HEK293 (cell line): ENCODE measurements around the gene LRP10.
A peak's percentile ranks its signal among the peaks of the same experiment; 100 is the strongest.

Experiments
- CTCF ChIA-PET: fragments of 350-600 bp; formaldehyde crosslinking; extraction: SDS; loops from one replicate; lab custom pipeline; 2021; ENCODE audit warnings: antibody characterized with exemption; lab: Yijun Ruan, JAX
- POLR2A ChIA-PET: fragments of 300-600 bp; formaldehyde crosslinking; extraction: SDS; loops from one replicate; lab custom pipeline; 2020; ENCODE audit warnings: antibody characterized with exemption, inconsistent platforms; lab: Yijun Ruan, JAX
- H3K27ac ChIP-seq: fragments of 200-500 bp; sonication (Bioruptor generic); 2 replicates; pipeline ENCODE4 v1.5.1; 2014; ENCODE audit warnings: low read depth, low read length, control low read depth, inconsistent platforms; ENCODE audit errors: extremely low read depth
- H3K36me3 ChIP-seq, 2 experiments: fragments of 200-500 bp in 1 of 2; sonication (Bioruptor generic) in 1 of 2; 1 replicate in 1 of 2; 2 replicates in 1 of 2; pipeline ENCODE4 v1.5.1; 2014 to 2017; ENCODE audit warnings: inconsistent platforms in 2 of 2, low read length in 2 of 2; ENCODE audit not compliant: control insufficient read depth in 2 of 2, insufficient read depth in 1 of 2
- H3K4me1 ChIP-seq: fragments of 200-500 bp; sonication (Bioruptor generic); 2 replicates; pipeline ENCODE4 v1.5.1; 2014; ENCODE audit warnings: mild to moderate bottlenecking, low read length, inconsistent platforms; ENCODE audit not compliant: control insufficient read depth, insufficient read depth
- H3K4me3 ChIP-seq: 2 replicates; pipeline ENCODE4 v1.5.1; 2011; ENCODE audit warnings: low read depth, mild to moderate bottlenecking, control low read depth, low read length, moderate library complexity
- H3K9me3 ChIP-seq: fragments of 200-500 bp; sonication (Bioruptor generic); 2 replicates; pipeline ENCODE4 v1.5.1; 2014; ENCODE audit warnings: low read depth, low read length, inconsistent platforms; ENCODE audit not compliant: control insufficient read depth, insufficient read depth
- GFI1B ChIP-seq: fragments of 450-650 bp; formaldehyde crosslinking; IDR thresholded peaks from 2 replicates; pipeline ENCODE4 v1.5.1; 2016; ENCODE audit warnings: missing biosample characterization, missing genetic modification characterization
- GLIS1 ChIP-seq: fragments of 450-650 bp; formaldehyde crosslinking; IDR thresholded peaks from 2 replicates; pipeline ENCODE4 v1.5.1; 2016; ENCODE audit warnings: missing biosample characterization, missing genetic modification characterization
- HOXC10 ChIP-seq: sonication (generic); formaldehyde crosslinking; IDR thresholded peaks from 2 replicates; pipeline ENCODE4 v1.8.1; 2023; ENCODE audit warnings: mild to moderate bottlenecking, missing genetic modification reagents
- KLF16 ChIP-seq: fragments of 450-650 bp; formaldehyde crosslinking; IDR thresholded peaks from 2 replicates; pipeline ENCODE4 v1.5.1; 2017; ENCODE audit warnings: missing biosample characterization, missing genetic modification characterization
- REPIN1 ChIP-seq: fragments of 450-650 bp; formaldehyde crosslinking; IDR thresholded peaks from 2 replicates; pipeline ENCODE4 v1.5.1; 2017; ENCODE audit warnings: missing biosample characterization, missing genetic modification characterization, low read depth
- SALL2 ChIP-seq: fragments of 450-650 bp; formaldehyde crosslinking; IDR thresholded peaks from 2 replicates; pipeline ENCODE4 v1.5.0; 2017; ENCODE audit warnings: missing biosample characterization, mild to moderate bottlenecking, missing genetic modification characterization, borderline replicate concordance
- ZBTB20 ChIP-seq: fragments of 450-650 bp; formaldehyde crosslinking; IDR thresholded peaks from 2 replicates; pipeline ENCODE4 v1.5.1; 2016; ENCODE audit warnings: missing biosample characterization, missing genetic modification characterization
- ZEB2 ChIP-seq: fragments of 450-650 bp; formaldehyde crosslinking; IDR thresholded peaks from 2 replicates; pipeline ENCODE4 v1.5.1; 2016; ENCODE audit warnings: missing biosample characterization, missing genetic modification characterization
- ZNF16 ChIP-seq: fragments of 450-650 bp; formaldehyde crosslinking; IDR thresholded peaks from 2 replicates; pipeline ENCODE4 v1.5.1; 2016; ENCODE audit warnings: low read depth, missing biosample characterization, missing genetic modification characterization
- ZNF174 ChIP-seq: fragments of 450-650 bp; formaldehyde crosslinking; IDR thresholded peaks from 2 replicates; pipeline ENCODE4 v1.5.0; 2017; ENCODE audit warnings: missing biosample characterization, mild to moderate bottlenecking, missing genetic modification characterization
- ZNF202 ChIP-seq: fragments of 450-650 bp; formaldehyde crosslinking; IDR thresholded peaks from 2 replicates; pipeline ENCODE4 v1.5.1; 2016; ENCODE audit warnings: missing biosample characterization, missing genetic modification characterization, borderline replicate concordance
- ZNF211 ChIP-seq: fragments of 450-650 bp; formaldehyde crosslinking; IDR thresholded peaks from 2 replicates; pipeline ENCODE4 v1.5.1; 2016; ENCODE audit warnings: low read depth, missing biosample characterization, missing genetic modification characterization
- ZNF335 ChIP-seq: fragments of 450-650 bp; formaldehyde crosslinking; conservative IDR thresholded peaks from 2 replicates; pipeline ENCODE4 v1.5.1; 2016; ENCODE audit warnings: missing biosample characterization, missing genetic modification characterization
- ZNF391 ChIP-seq: fragments of 450-650 bp; formaldehyde crosslinking; IDR thresholded peaks from 2 replicates; pipeline ENCODE4 v1.5.1; 2016; ENCODE audit warnings: low read depth, missing biosample characterization, missing genetic modification characterization, borderline replicate concordance
- ZNF394 ChIP-seq: fragments of 450-650 bp; formaldehyde crosslinking; IDR thresholded peaks from 2 replicates; pipeline ENCODE4 v1.5.1; 2016; ENCODE audit warnings: missing biosample characterization, missing genetic modification characterization, mild to moderate bottlenecking, moderate library complexity, borderline replicate concordance
- ZNF521 ChIP-seq: fragments of 450-650 bp; formaldehyde crosslinking; IDR thresholded peaks from 2 replicates; pipeline ENCODE4 v1.5.1; 2017; ENCODE audit warnings: missing biosample characterization, mild to moderate bottlenecking, missing genetic modification characterization
- ZNF837 ChIP-seq: fragments of 450-650 bp; formaldehyde crosslinking; IDR thresholded peaks from 2 replicates; pipeline ENCODE4 v1.5.1; 2016; ENCODE audit warnings: missing biosample characterization, missing genetic modification characterization
- ZSCAN23 ChIP-seq: fragments of 450-650 bp; formaldehyde crosslinking; IDR thresholded peaks from 2 replicates; pipeline ENCODE4 v1.5.1; 2016; ENCODE audit warnings: missing biosample characterization, missing genetic modification characterization
- ZXDB ChIP-seq: fragments of 450-650 bp; formaldehyde crosslinking; IDR thresholded peaks from 2 replicates; pipeline ENCODE4 v1.5.1; 2016; ENCODE audit warnings: missing biosample characterization, missing genetic modification characterization
- TF ChIP-seq, protein P1 (sequence below): fragments of 450-650 bp; formaldehyde crosslinking; IDR thresholded peaks from 2 replicates; pipeline ENCODE4 v1.5.1; 2016; ENCODE audit warnings: missing biosample characterization, missing genetic modification characterization
- TF ChIP-seq, protein P2 (sequence below): fragments of 450-650 bp; formaldehyde crosslinking; conservative IDR thresholded peaks from 2 replicates; pipeline ENCODE4 v1.5.1; 2016; ENCODE audit warnings: low read depth, missing biosample characterization, missing genetic modification characterization
- TF ChIP-seq, protein P3 (sequence below): fragments of 450-650 bp; formaldehyde crosslinking; IDR thresholded peaks from 2 replicates; pipeline ENCODE4 v1.5.1; 2016; ENCODE audit warnings: missing biosample characterization, missing genetic modification characterization

LRP10 gene

DNA sequence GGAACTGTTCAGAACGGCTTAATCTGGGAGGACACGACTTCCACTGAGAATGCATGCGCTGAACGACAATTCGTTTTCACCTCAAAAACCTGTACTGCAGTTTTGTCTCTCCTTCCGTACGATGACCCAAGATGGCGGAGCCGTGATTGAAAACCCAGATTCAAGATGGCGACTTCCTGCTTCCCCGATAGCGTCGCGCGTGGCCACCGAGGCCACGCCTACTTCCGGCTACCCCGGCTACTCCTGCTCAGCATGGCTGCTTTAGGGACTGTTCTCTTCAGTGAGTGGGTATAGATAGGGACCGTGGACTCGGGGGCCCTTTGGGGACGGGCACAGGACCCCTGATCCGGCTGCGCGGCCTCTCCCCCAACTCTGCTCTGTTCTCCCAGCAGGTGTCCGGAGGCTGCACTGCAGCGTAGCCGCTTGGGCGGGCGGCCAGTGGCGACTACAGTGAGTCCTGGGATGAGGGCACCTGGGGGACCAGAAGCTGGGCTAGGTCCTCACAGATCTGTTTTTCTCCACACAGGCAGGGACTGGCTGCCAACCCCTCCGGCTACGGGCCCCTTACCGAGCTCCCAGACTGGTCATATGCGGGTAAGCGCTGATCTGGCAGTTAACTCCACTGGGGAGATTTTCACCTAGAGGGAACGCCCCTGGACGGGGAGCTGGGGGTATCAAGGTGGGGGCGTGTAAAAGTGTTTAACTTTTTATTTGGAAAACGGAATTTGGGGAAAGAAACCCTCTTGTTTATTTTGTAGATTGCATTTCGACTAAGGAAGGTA, 41.7 kb upstream of the LRP10 start, which contains the start of gene MRPL52 (continued):
- TF ChIP-seq, protein P1, sequence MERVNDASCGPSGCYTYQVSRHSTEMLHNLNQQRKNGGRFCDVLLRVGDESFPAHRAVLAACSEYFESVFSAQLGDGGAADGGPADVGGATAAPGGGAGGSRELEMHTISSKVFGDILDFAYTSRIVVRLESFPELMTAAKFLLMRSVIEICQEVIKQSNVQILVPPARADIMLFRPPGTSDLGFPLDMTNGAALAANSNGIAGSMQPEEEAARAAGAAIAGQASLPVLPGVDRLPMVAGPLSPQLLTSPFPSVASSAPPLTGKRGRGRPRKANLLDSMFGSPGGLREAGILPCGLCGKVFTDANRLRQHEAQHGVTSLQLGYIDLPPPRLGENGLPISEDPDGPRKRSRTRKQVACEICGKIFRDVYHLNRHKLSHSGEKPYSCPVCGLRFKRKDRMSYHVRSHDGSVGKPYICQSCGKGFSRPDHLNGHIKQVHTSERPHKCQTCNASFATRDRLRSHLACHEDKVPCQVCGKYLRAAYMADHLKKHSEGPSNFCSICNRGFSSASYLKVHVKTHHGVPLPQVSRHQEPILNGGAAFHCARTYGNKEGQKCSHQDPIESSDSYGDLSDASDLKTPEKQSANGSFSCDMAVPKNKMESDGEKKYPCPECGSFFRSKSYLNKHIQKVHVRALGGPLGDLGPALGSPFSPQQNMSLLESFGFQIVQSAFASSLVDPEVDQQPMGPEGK (tag by site-specific recombination), result peak; percentile 31; the same call in 1 of the 2 replicates
- TF ChIP-seq ZBTB20 (tag by site-specific recombination), result peak; percentile 67
- peak; percentile 43; the same call in 1 of the 2 replicates for TF ChIP-seq GLIS1 (tag by site-specific recombination)
- TF ChIP-seq, protein P2, sequence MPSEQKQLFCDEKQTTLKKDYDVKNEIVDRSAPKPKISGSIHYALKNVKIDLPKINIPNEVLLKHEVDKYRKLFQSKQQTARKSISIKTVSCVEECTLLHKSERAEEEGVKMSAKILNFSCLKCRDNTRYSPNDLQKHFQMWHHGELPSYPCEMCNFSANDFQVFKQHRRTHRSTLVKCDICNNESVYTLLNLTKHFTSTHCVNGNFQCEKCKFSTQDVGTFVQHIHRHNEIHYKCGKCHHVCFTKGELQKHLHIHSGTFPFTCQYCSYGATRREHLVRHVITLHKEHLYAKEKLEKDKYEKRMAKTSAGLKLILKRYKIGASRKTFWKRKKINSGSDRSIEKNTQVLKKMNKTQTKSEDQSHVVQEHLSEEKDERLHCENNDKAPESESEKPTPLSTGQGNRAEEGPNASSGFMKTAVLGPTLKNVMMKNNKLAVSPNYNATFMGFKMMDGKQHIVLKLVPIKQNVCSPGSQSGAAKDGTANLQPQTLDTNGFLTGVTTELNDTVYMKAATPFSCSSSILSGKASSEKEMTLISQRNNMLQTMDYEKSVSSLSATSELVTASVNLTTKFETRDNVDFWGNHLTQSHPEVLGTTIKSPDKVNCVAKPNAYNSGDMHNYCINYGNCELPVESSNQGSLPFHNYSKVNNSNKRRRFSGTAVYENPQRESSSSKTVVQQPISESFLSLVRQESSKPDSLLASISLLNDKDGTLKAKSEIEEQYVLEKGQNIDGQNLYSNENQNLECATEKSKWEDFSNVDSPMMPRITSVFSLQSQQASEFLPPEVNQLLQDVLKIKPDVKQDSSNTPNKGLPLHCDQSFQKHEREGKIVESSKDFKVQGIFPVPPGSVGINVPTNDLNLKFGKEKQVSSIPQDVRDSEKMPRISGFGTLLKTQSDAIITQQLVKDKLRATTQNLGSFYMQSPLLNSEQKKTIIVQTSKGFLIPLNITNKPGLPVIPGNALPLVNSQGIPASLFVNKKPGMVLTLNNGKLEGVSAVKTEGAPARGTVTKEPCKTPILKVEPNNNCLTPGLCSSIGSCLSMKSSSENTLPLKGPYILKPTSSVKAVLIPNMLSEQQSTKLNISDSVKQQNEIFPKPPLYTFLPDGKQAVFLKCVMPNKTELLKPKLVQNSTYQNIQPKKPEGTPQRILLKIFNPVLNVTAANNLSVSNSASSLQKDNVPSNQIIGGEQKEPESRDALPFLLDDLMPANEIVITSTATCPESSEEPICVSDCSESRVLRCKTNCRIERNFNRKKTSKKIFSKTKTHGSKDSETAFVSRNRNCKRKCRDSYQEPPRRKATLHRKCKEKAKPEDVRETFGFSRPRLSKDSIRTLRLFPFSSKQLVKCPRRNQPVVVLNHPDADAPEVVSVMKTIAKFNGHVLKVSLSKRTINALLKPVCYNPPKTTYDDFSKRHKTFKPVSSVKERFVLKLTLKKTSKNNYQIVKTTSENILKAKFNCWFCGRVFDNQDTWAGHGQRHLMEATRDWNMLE, result peak; percentile 75
- TF ChIP-seq ZXDB (tag by site-specific recombination), result peak; percentile 41
- no peak for TF ChIP-seq KLF16 (tag by site-specific recombination)
- TF ChIP-seq ZEB2 (tag by site-specific recombination), result no peak
- TF ChIP-seq ZNF202 (tag by site-specific recombination), result no peak
- no peak for TF ChIP-seq ZNF16 (tag by site-specific recombination)
- TF ChIP-seq ZNF335 (tag by site-specific recombination), result peak; percentile 94
- no peak for TF ChIP-seq ZNF837 (tag by site-specific recombination)

DNA sequence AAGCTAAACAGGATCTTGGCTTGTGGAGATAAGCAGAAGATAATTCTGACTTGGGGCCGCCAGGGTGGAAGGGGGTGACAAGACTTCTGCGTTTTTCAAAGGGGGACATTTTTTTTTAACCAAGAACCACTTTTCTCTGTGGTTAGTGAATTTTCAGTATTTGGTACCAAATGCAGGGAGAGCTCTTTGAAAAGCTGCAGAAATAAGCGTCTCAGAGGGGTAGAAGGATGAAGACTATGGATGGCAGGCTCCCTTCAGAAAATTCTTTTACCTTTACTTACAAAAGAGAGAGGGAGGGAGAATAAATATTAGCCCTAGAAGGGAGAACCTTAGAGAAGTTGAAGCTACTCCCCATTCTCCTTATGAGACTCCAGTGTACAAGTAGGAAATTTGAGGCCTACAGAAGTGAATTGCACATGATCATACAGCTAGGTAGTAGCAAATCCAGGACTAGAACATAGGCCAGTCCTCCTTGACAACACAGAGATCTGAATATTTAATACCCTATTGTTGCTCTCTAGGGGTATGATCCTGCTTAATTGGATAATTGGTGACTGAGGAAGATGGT, 41.0 kb upstream of the LRP10 start:
- H3K9me3 ChIP-seq, result no peaks in the 10 kb centered on the region
- H3K27ac ChIP-seq, result peak overlapping the region; percentile 37; the same call in 1 of the 2 replicates
- ChIA-PET POLR2A (interaction anchor here (0.6 to 1.1 kb wide), 4 partner anchors 8 to 84 kb away, joined by 3 to 5 read pairs (median 4); no protein-coding TSS in a partner anchor), CTCF (interaction anchor here (0.6 to 2.8 kb wide), 8 partner anchors 19 to 274 kb away, joined by 3 to 24 read pairs (median 4); no protein-coding TSS in a partner anchor)
- peak; percentile 79; the same call in 1 of the 2 replicates for TF ChIP-seq ZNF394 (tag by site-specific recombination)
- TF ChIP-seq REPIN1 (tag by site-specific recombination), result no peak
- no peak for TF ChIP-seq HOXC10 (CRISPR knock-in tag)
- H3K4me1 ChIP-seq, result peaks cover 4% of the 10 kb centered on the region; the same call in 1 of the 2 replicates
- peak overlapping the region; percentile 97 for H3K4me3 ChIP-seq
- H3K36me3 ChIP-seq, result peaks cover 30 to 39% of the 10 kb centered on the region in 2 experiments; a peak in 2 of 3 replicates

DNA sequence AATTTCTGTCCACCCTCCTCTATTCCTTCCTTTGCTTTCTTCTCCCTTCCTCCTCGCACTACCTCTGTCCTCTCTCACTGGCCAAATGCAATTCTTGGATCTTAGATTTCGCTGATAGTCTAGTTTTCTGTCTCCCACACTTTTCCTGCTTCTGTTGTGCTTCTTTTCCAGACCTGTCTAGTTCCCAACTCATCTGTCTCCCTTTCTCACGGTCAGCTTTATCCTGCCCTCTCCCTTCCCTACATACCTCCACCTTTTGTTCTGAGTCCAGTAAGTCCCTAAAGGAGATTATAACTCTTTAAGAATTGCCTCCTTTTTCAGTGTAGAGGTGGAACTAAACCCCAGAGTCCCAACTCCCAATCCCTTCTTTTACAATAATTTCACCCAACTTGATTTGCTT, 36.0 kb upstream of the LRP10 start:
- Histone ChIP-seq H3K4me1 (peaks cover 3% of the 10 kb centered on the region; the same call in 1 of the 2 replicates), H3K27ac (peak overlapping the region; percentile 24), H3K4me3 (no peak overlapping the region), H3K9me3 (no peaks in the 10 kb centered on the region), H3K36me3 (peaks cover 30 to 39% of the 10 kb centered on the region in 2 experiments; a peak in 2 of 3 replicates)
- ChIA-PET CTCF (interaction anchor here (3.9 kb wide), 1 partner anchor 18 kb away, joined by 21 read pairs; no protein-coding TSS in a partner anchor), POLR2A (no interaction called here)
- TF ChIP-seq ZSCAN23 (no peak), GFI1B (no peak), ZNF391 (tag by site-specific recombination) (no peak), ZNF211 (no peak), ZNF521 (no peak), ZBTB20 (tag by site-specific recombination) (no peak), ZNF174 (tag by site-specific recombination) (no peak), ZNF16 (tag by site-specific recombination) (no peak), SALL2 (no peak)
- TF ChIP-seq, protein P3, sequence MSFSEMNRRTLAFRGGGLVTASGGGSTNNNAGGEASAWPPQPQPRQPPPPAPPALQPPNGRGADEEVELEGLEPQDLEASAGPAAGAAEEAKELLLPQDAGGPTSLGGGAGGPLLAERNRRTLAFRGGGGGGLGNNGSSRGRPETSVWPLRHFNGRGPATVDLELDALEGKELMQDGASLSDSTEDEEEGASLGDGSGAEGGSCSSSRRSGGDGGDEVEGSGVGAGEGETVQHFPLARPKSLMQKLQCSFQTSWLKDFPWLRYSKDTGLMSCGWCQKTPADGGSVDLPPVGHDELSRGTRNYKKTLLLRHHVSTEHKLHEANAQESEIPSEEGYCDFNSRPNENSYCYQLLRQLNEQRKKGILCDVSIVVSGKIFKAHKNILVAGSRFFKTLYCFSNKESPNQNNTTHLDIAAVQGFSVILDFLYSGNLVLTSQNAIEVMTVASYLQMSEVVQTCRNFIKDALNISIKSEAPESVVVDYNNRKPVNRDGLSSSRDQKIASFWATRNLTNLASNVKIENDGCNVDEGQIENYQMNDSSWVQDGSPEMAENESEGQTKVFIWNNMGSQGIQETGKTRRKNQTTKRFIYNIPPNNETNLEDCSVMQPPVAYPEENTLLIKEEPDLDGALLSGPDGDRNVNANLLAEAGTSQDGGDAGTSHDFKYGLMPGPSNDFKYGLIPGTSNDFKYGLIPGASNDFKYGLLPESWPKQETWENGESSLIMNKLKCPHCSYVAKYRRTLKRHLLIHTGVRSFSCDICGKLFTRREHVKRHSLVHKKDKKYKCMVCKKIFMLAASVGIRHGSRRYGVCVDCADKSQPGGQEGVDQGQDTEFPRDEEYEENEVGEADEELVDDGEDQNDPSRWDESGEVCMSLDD, result no peak
